MM.1S (cell line): ENCODE measurements around the gene CNTRL.
"Not testable (repeated sequence)": the region's sequence is repeated elsewhere in the genome, so short reads cannot be mapped to it uniquely, and the experiment has no call there.

Source experiments
- DNase-seq: peaks from one replicate; pipeline ENCODE4 v3.0.0-alpha.2; 2015
- H2AFZ ChIP-seq: fragments of 300-600 bp; sonication (generic); 2 replicates; pipeline ENCODE4 v1.6.0; 2016; ENCODE audit warnings: antibody characterized with exemption, low read length
- H3F3A ChIP-seq: fragments of 300-600 bp; sonication (generic); 2 replicates; pipeline ENCODE4 v1.6.1; 2016; ENCODE audit warnings: mild to moderate bottlenecking, antibody characterized with exemption, low read length, moderate library complexity, mixed read lengths; ENCODE audit not compliant: insufficient read depth
- H3K27ac ChIP-seq: fragments of 300-600 bp; sonication (generic); 2 replicates; pipeline ENCODE4 v1.5.1; 2016; ENCODE audit warnings: mild to moderate bottlenecking, low read length
- H3K27me3 ChIP-seq: fragments of 300-600 bp; sonication (generic); replicated peaks from 2 replicates; pipeline ENCODE4 v1.6.0; 2016; ENCODE audit warnings: low read length; ENCODE audit not compliant: insufficient read depth
- H3K36me3 ChIP-seq: fragments of 300-600 bp; sonication (generic); replicated peaks from 2 replicates; pipeline ENCODE4 v1.6.1; 2016; ENCODE audit warnings: mild to moderate bottlenecking, low read length, mixed read lengths; ENCODE audit not compliant: insufficient read depth
- H3K4me1 ChIP-seq: fragments of 300-600 bp; sonication (generic); 2 replicates; pipeline ENCODE4 v1.6.1; 2016; ENCODE audit warnings: low read length, mixed read lengths
- H3K4me2 ChIP-seq: fragments of 300-600 bp; sonication (generic); 2 replicates; pipeline ENCODE4 v1.6.0; 2016; ENCODE audit warnings: low read depth, low read length
- H3K4me3 ChIP-seq: fragments of 300-600 bp; sonication (generic); 2 replicates; pipeline ENCODE4 v1.5.1; 2016; ENCODE audit warnings: low read length, mixed read lengths
- H3K79me2 ChIP-seq: fragments of 300-600 bp; sonication (generic); 2 replicates; pipeline ENCODE4 v1.6.1; 2016; ENCODE audit warnings: mixed run types, low read length, mixed read lengths
- H3K9ac ChIP-seq: fragments of 300-600 bp; sonication (generic); 2 replicates; pipeline ENCODE4 v1.6.1; 2016; ENCODE audit warnings: low read length, mixed read lengths
- H3K9me2 ChIP-seq: fragments of 300-600 bp; sonication (generic); replicated peaks from 2 replicates; pipeline ENCODE4 v1.6.1; 2016; ENCODE audit warnings: mild to moderate bottlenecking, low read length, mixed read lengths; ENCODE audit not compliant: insufficient read depth
- H3K9me3 ChIP-seq: fragments of 300-600 bp; sonication (generic); replicated peaks from 2 replicates; pipeline ENCODE4 v1.6.1; 2016; ENCODE audit warnings: mild to moderate bottlenecking, low read length, mixed read lengths; ENCODE audit not compliant: insufficient read depth
- H4K20me1 ChIP-seq: fragments of 300-600 bp; sonication (generic); 2 replicates; pipeline ENCODE4 v1.6.1; 2016; ENCODE audit warnings: mild to moderate bottlenecking, low read length, moderate library complexity, mixed read lengths; ENCODE audit not compliant: insufficient read depth
- EZH2 ChIP-seq: fragments of 300-600 bp; sonication (generic); optimal IDR thresholded peaks from 2 replicates; pipeline ENCODE3; 2017; ENCODE audit warnings: low read depth, mild to moderate bottlenecking, antibody characterized with exemption, low read length, mixed read lengths
- EZH2phosphoT487 ChIP-seq: fragments of 300-600 bp; sonication (generic); IDR thresholded peaks from 2 replicates; pipeline ENCODE4 v1.6.1; 2018; ENCODE audit warnings: antibody characterized with exemption, low read length
- TF ChIP-seq, protein P1 (sequence below): fragments of 300-600 bp; sonication (generic); IDR thresholded peaks from 2 replicates; pipeline ENCODE4 v1.5.1; 2016; ENCODE audit warnings: antibody characterized with exemption, low read length, mixed read lengths

The CNTRL gene

DNA sequence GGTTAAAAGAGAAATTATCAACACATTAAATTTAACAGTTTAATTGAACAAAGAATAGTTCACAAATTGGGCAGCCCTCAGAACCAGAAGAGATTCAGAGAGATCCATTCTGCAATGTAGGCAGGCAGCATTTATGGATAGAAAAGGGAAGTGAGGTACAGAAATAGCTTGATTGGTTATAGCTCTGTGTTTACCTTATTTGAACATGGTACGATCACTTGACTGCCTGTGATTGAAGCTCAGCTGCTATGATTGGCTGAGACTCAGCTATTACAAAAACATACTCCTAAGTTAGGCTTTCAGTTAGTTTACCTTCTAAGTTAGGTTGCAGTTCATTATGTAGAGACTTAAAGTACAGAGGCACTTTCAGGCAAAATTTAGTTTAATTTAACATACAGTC lies 7.3 kb downstream of the CNTRL start:
- Histone ChIP-seq H3K79me2 (peaks cover 60% of the 10 kb centered on the region), H3F3A (no peaks in the 10 kb centered on the region), H3K9ac (no peak overlapping the region), H3K9me3 (no peaks in the 10 kb centered on the region), H3K27me3 (no peaks in the 10 kb centered on the region), H3K4me1 (no peaks in the 10 kb centered on the region), H3K36me3 (no peaks in the 10 kb centered on the region; the same call in 1 of the 2 replicates), H2AFZ (no peak overlapping the region), H3K4me3 (no peak overlapping the region), H3K9me2 (no peaks in the 10 kb centered on the region), H4K20me1 (no peaks in the 10 kb centered on the region), H3K4me2 (no peak overlapping the region), H3K27ac (no peak overlapping the region)
- no peak for TF ChIP-seq EZH2
- TF ChIP-seq, protein P1, sequence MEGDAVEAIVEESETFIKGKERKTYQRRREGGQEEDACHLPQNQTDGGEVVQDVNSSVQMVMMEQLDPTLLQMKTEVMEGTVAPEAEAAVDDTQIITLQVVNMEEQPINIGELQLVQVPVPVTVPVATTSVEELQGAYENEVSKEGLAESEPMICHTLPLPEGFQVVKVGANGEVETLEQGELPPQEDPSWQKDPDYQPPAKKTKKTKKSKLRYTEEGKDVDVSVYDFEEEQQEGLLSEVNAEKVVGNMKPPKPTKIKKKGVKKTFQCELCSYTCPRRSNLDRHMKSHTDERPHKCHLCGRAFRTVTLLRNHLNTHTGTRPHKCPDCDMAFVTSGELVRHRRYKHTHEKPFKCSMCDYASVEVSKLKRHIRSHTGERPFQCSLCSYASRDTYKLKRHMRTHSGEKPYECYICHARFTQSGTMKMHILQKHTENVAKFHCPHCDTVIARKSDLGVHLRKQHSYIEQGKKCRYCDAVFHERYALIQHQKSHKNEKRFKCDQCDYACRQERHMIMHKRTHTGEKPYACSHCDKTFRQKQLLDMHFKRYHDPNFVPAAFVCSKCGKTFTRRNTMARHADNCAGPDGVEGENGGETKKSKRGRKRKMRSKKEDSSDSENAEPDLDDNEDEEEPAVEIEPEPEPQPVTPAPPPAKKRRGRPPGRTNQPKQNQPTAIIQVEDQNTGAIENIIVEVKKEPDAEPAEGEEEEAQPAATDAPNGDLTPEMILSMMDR: no peak
- DNase-seq: no peak

DNA sequence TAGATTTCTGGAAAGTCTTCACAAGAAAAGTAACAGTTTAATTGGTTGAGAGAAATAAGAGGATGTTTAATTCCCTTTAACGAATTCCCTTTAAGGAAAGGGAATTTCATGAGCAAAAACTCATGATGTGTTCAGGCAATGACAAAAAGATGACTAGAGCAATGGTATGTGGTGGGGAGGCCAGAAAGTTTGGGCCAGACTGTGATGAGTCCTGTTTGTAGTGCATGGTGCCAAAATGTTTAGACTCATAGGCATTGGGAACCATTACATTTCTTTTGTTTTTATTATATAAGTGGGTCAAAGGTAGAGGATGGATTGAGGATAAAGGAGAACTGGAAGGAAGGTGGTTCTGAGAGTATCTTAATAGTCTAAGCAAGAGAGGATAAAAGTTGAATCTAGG lies 10.9 kb downstream of the CNTRL start:
- TF ChIP-seq EZH2: no peak
- TF ChIP-seq, protein P1: no peak
- no peak for TF ChIP-seq EZH2phosphoT487
- no peak overlapping the region for H3K9ac ChIP-seq
- H3K79me2 ChIP-seq: peaks cover 30% of the 10 kb centered on the region
- no peaks in the 10 kb centered on the region for H3K27me3 ChIP-seq
- H3K36me3 ChIP-seq: peaks cover 4% of the 10 kb centered on the region; the same call in 1 of the 2 replicates
- no peaks in the 10 kb centered on the region for H4K20me1 ChIP-seq
- no peaks in the 10 kb centered on the region for H3K4me1 ChIP-seq
- no peak overlapping the region for H3K4me2 ChIP-seq
- no peak overlapping the region for H3K27ac ChIP-seq
- DNase-seq: no peak
- no peaks in the 10 kb centered on the region for H3K9me2 ChIP-seq
- no peaks in the 10 kb centered on the region for H3K9me3 ChIP-seq
- no peaks in the 10 kb centered on the region for H3F3A ChIP-seq
- no peak overlapping the region for H3K4me3 ChIP-seq
- H2AFZ ChIP-seq: no peak overlapping the region

DNA sequence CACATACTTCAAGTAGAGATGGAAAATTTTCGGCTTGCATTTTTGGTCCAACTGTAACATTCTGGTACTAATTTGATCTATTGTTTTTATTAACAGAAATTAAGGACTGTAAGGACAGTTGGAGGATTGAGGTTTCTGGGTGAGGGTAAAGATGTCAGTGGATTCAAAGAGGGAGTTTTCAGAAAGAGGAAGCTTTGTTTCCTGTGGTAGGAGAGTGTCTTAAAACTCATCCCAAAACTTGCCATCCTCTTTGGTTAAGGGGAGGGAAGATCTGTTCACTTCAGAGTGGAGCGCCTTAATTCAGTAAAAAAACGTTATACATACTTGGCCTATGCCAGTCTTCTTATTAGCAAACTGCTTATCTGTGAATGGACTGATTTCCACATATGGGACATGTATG lies 13.8 kb downstream of the CNTRL start:
- Histone ChIP-seq H3K9ac (no peak overlapping the region), H3K27me3 (no peaks in the 10 kb centered on the region), H3K9me2 (no peaks in the 10 kb centered on the region), H2AFZ (no peak overlapping the region), H3K4me2 (no peak overlapping the region), H3K4me1 (no peaks in the 10 kb centered on the region), H3K79me2 (peaks cover 21% of the 10 kb centered on the region; the same call in 1 of the 2 replicates), H3K27ac (no peak overlapping the region), H3K4me3 (no peak overlapping the region), H3F3A (no peaks in the 10 kb centered on the region), H3K36me3 (peaks cover 4% of the 10 kb centered on the region; the same call in 1 of the 2 replicates), H4K20me1 (no peaks in the 10 kb centered on the region), H3K9me3 (no peaks in the 10 kb centered on the region)
- TF ChIP-seq EZH2phosphoT487: no peak
- TF ChIP-seq, protein P1: no peak
- TF ChIP-seq EZH2: no peak
- DNase-seq: no peak

DNA sequence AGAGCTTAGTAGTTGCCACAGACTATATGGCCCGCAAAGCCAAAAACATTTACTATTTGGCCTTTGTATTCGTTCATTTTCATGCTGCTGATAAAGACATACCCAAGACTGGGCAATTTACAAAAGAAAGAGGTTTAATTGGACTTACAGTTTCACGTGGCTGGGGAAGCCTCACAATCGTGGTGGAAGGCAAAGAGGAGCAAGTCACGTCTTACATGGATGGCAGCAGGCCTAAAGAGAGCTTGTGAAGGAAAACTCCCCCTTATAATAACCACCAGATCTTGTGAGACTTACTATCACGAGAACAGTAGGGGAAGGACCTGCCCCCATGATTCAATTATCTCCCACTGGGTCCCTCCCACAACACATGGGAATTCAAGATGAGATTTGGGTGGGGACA lies 16.0 kb downstream of the CNTRL start:
- H3F3A ChIP-seq, H3K9me2 ChIP-seq, H3K36me3 ChIP-seq, H2AFZ ChIP-seq, H3K27me3 ChIP-seq, H3K9ac ChIP-seq, H4K20me1 ChIP-seq, H3K4me1 ChIP-seq, H3K4me3 ChIP-seq, H3K9me3 ChIP-seq, DNase-seq, H3K27ac ChIP-seq, H3K79me2 ChIP-seq, H3K4me2 ChIP-seq: not testable (repeated sequence)
